Measurements from ENCODE around the gene CTDP1. TPM values are rescaled to one million over a fixed set of nuclear protein-coding genes. Genes with fewer than 3 reads are reported as not detected.

CTDP1 gene
- total RNA-seq, 2 experiments from 2014 or later, result 11.9 to 15.4 TPM

GRCh38 chr18:79712206-79712857 is 32.7 kb downstream of the CTDP1 start:
- Histone ChIP-seq H3K9me2 (ENCODE audit: insufficient read depth, low read length) (no peaks in the 10 kb centered on the region), H2AFZ (ENCODE audit: low read length) (no peak overlapping the region), H3K27ac (ENCODE audit: low read depth, low read length, poor library complexity, severe bottlenecking) (no peak overlapping the region), H3K36me3 (ENCODE audit: insufficient read depth, low read length) (peaks cover 2% of the 10 kb centered on the region; the same call in 1 of the 2 replicates), H3K4me1 (ENCODE audit: insufficient read depth, low read length, poor library complexity, severe bottlenecking) (no peaks in the 10 kb centered on the region), H4K20me1 (ENCODE audit: insufficient read depth, low read length) (no peaks in the 10 kb centered on the region), H3K79me2 (ENCODE audit: insufficient read depth, low read depth, low read length) (no peaks in the 10 kb centered on the region), H3K9me3 (ENCODE audit: low read length) (no peaks in the 10 kb centered on the region), H3K4me2 (ENCODE audit: low read length) (no peak overlapping the region), H3K4me3 (ENCODE audit: low read depth, low read length, poor library complexity, severe bottlenecking) (no peak overlapping the region)
- POLR2A ChIA-PET, result no interaction called here
- no peak for TF ChIP-seq EZH2phosphoT487 (IDR thresholded peaks at IDR 0.05; ENCODE audit: borderline replicate concordance, low read depth, low read length)
- no peak for TF ChIP-seq CTCF (conservative IDR thresholded peaks at IDR 0.05; ENCODE audit: low read length)
- no peak for DNase-seq (ENCODE audit: low spot score)
- CTCF ChIA-PET (ENCODE audit: unreplicated experiment), result no interaction called here
- intact Hi-C loops (cut with micrococcal nuclease; ENCODE audit: unreplicated experiment), result no loop called here
- BruUV-seq (replicated peaks), result no TSS peak

- peaks cover 2% of the 10 kb centered on the region; the same call in 1 of the 2 replicates for H3K36me3 ChIP-seq (ENCODE audit: insufficient read depth, low read length)
Measured at GRCh38 chr18:79713341-79713740, 33.7 kb downstream of the CTDP1 start.

More at GRCh38 chr18:79713341-79713740, 33.7 kb downstream of the CTDP1 start:
- intact Hi-C loops (cut with micrococcal nuclease; ENCODE audit: unreplicated experiment), result no loop called here
- Histone ChIP-seq H3K79me2 (ENCODE audit: insufficient read depth, low read depth, low read length) (no peaks in the 10 kb centered on the region), H3K4me3 (ENCODE audit: low read depth, low read length, poor library complexity, severe bottlenecking) (no peak overlapping the region), H4K20me1 (ENCODE audit: insufficient read depth, low read length) (no peaks in the 10 kb centered on the region), H3K4me2 (ENCODE audit: low read length) (no peak overlapping the region), H3K9me2 (ENCODE audit: insufficient read depth, low read length) (no peaks in the 10 kb centered on the region), H2AFZ (ENCODE audit: low read length) (no peak overlapping the region), H3K4me1 (ENCODE audit: insufficient read depth, low read length, poor library complexity, severe bottlenecking) (no peaks in the 10 kb centered on the region), H3K27ac (ENCODE audit: low read depth, low read length, poor library complexity, severe bottlenecking) (no peak overlapping the region), H3K9me3 (ENCODE audit: low read length) (no peaks in the 10 kb centered on the region)
- no TSS peak for BruUV-seq (replicated peaks)
- ChIA-PET CTCF (ENCODE audit: unreplicated experiment) (no interaction called here), POLR2A (no interaction called here)
- TF ChIP-seq CTCF (conservative IDR thresholded peaks at IDR 0.05; ENCODE audit: low read length) (no peak), EZH2phosphoT487 (IDR thresholded peaks at IDR 0.05; ENCODE audit: borderline replicate concordance, low read depth, low read length) (no peak)
- no peak for DNase-seq (ENCODE audit: low spot score)
